NT2/D1 (cell line): Measurements from ENCODE around the gene UBE2O.

ENCODE experiments used
- SUZ12 ChIP-seq: IDR thresholded peaks from 2 replicates; pipeline ENCODE4 v1.6.1; 2011; ENCODE audit not compliant: insufficient read length, insufficient read depth; ENCODE audit errors: extremely low read depth
- YY1 ChIP-seq: IDR thresholded peaks from 2 replicates; pipeline ENCODE4 v1.6.1; 2011; ENCODE audit not compliant: insufficient read length, insufficient read depth
- ZNF274 ChIP-seq: IDR thresholded peaks from 2 replicates; pipeline ENCODE4 v1.6.1; 2011; ENCODE audit warnings: mild to moderate bottlenecking, low read depth, low read length

DNA sequence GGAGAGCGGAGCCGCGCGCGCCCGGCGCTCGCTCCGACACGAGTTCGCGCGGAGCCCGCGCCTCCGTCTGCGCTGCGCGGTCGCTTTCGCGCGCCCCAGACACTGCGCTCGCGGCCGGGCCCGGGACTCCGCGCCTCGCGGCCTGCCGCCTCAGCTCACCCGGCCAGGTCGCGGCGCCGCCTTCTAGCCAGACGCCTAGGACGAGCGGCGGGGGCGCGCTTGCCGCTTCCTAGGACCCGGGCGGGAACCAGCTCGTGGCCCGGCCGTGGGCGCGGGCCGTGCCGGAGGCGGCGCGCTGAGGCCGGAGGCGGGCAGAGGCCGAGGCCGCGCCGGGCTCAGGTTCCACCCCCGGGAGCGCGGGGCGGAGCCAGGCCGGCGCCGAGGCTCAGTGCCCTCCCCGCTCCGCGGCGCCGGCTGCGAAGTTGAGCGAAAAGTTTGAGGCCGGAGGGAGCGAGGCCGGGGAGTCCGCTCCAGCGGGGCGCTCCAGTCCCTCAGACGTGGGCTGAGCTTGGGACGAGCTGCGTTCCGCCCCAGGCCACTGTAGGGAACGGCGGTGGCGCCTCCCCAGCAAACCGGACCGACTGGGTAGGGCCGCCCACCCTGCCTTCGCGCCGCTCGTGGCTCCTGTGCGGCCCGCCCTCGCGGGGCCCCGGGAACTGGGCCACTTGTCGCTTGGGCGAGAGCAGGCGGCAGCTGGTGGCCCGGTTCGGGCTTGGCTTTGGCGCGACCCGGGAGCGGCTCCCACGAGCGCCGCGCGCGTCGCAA, 68.5 kb downstream of the UBE2O start, which contains the start of gene SPHK1:
- TF ChIP-seq YY1 (no peak), SUZ12 (no peak), ZNF274 (no peak)
